Vagina (tissue), 2 donors: Measurements from ENCODE around the gene HLA-C. TPM values are rescaled to one million over a fixed set of nuclear protein-coding genes. Genes with fewer than 3 reads are reported as not detected.

Source experiments
- DNase-seq, 2 donors: peaks; one replicate each; pipeline ENCODE4 v3.0.0-alpha.2; 2017; ENCODE audit errors: extremely low spot score in 2 of 2
- H3K27ac ChIP-seq: fragments of 200-600 bp; sonication (generic); one replicate; pipeline ENCODE4 v1.5.1; 2019
- H3K27me3 ChIP-seq: fragments of 200-600 bp; sonication (generic); one replicate; pipeline ENCODE4 v1.5.1; 2019
- H3K36me3 ChIP-seq, 2 donors: fragments of 200-600 bp; sonication (generic); one replicate each; pipeline ENCODE4 v1.5.1; 2017 to 2019
- H3K4me1 ChIP-seq: fragments of 200-600 bp; sonication (generic); one replicate; pipeline ENCODE4 v1.5.1; 2019
- H3K4me3 ChIP-seq, 2 donors: fragments of 200-600 bp; sonication (generic); 1 replicate in 1 of 2; 2 replicates in 1 of 2; pipeline ENCODE4 v1.5.1; 2016 to 2019
- H3K9me3 ChIP-seq: fragments of 200-600 bp; sonication (generic); one replicate; pipeline ENCODE4 v1.5.1; 2019
- POLR2A ChIP-seq, 2 donors: fragments of 450-650 bp; IDR thresholded peaks; one replicate each; pipeline ENCODE4 v1.6.1; 2017; ENCODE audit warnings: antibody characterized with exemption in 2 of 2, mild to moderate bottlenecking in 2 of 2, moderate library complexity in 2 of 2
- POLR2AphosphoS5 ChIP-seq, 2 donors: sonication (generic); formaldehyde crosslinking; IDR thresholded peaks; one replicate each; pipeline ENCODE4 v1.9.0; 2017; ENCODE audit warnings: antibody characterized with exemption in 2 of 2, mild to moderate bottlenecking in 2 of 2, low read depth in 1 of 2; ENCODE audit not compliant: insufficient read depth in 1 of 2
- intact Hi-C: fragments of 100-400 bp; cut with DNase I; formaldehyde crosslinking; loops from one replicate; pipeline ENCODE4 v1.15.1; 2023
- total RNA-seq: library from RNA; depleted of rRNA; stranded (reverse); fragments of >200 nt; gene quantifications from one replicate; pipeline ENCODE4 v1.2.3, GENCODE V29; 2016
- TF ChIP-seq, protein P1 (sequence below), 3 experiments: fragments of 450-650 bp in 2 of 3; fragments of 200-600 bp in 1 of 3; sonication (generic) in 1 of 3; IDR thresholded peaks; one replicate each; pipeline ENCODE4 v1.5.1; 2017 to 2019; ENCODE audit warnings: antibody characterized with exemption in 3 of 3, mild to moderate bottlenecking in 2 of 3, moderate library complexity in 2 of 3

Gene HLA-C
- total RNA-seq, 1 donor from 2014 or later, result 639 TPM

DNA sequence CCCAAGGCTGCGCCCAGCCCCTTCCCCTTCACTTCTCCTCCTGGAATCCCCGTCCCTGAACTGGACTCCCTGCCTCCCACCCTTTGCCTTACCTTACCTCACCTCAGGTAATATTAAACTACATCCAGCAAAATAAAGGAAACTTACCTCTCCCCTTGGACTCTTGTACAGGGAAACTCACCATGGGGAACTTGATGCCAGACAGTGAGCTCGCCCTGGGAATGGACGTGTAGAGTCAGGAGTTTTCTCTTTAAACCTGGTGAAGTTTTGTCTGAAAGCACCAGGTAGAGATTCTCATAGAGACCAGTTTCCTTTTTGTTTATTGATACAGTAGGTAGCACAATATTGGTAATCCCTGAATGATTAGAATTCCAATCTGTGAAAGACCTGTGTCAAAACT, 544 bp upstream of the HLA-C start:
- TF ChIP-seq POLR2A (IDR thresholded peaks at IDR 0.05) (no peak), POLR2AphosphoS5 (IDR thresholded peaks at IDR 0.05; ENCODE audit: insufficient read depth in 1 of 2, low read depth in 1 of 2) (no peak)
- intact Hi-C loops, result no loop called here
- Histone ChIP-seq H3K4me3 (peak overlapping the region; percentile 49 to 86), H3K27me3 (no peaks in the 10 kb centered on the region), H3K36me3 (no peaks in the 10 kb centered on the region), H3K9me3 (no peaks in the 10 kb centered on the region), H3K27ac (peak overlapping the region; percentile 85), H3K4me1 (no peaks in the 10 kb centered on the region)
- DNase-seq, result no peak

DNA sequence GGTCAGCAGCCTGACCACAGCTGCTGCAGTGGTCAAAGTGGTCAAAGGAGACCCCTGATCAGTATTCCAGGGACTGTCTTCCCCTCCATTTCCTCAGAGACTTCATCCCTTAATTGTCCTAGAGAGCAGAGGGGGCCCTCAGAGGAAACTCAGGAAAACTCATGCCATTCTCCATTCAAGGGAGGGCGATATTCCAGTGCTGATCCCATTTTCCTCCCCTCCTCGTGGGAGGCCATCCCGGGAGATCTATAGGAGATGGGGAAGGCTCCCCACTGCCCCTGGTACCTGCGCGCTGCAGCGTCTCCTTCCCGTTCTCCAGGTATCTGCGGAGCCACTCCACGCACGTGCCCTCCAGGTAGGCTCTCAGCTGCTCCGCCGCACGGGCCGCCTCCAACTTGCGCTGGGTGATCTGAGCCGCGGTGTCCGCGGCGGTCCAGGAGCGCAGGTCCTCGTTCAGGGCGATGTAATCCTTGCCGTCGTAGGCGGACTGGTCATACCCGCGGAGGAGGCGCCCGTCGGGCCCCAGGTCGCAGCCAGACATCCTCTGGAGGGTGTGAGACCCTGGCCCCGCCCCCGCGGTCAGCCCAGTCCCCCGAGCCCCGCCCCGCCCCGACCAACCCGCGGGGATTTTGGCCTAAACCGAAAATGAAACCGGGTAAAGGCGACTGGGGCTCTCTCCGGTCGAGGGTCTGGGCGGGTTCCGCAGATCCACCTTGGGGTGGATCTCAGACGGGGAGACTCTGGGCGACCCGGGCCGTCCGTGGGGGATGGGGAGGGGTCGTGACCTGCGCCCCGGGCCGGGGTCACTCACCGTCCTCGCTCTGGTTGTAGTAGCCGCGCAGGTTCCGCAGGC, 878 bp downstream of the HLA-C start:
- Histone ChIP-seq H3K27me3 (no peaks in the 10 kb centered on the region), H3K27ac (peak overlapping the region; percentile 85), H3K4me1 (no peaks in the 10 kb centered on the region), H3K36me3 (no peaks in the 10 kb centered on the region), H3K4me3 (peak overlapping the region; percentile 49 to 86), H3K9me3 (no peaks in the 10 kb centered on the region)
- TF ChIP-seq POLR2AphosphoS5 (IDR thresholded peaks at IDR 0.05; ENCODE audit: insufficient read depth in 1 of 2, low read depth in 1 of 2), result no peak
- TF ChIP-seq POLR2A (IDR thresholded peaks at IDR 0.05), result peak in 1 of 2 donors; percentile 9
- TF ChIP-seq, protein P1, sequence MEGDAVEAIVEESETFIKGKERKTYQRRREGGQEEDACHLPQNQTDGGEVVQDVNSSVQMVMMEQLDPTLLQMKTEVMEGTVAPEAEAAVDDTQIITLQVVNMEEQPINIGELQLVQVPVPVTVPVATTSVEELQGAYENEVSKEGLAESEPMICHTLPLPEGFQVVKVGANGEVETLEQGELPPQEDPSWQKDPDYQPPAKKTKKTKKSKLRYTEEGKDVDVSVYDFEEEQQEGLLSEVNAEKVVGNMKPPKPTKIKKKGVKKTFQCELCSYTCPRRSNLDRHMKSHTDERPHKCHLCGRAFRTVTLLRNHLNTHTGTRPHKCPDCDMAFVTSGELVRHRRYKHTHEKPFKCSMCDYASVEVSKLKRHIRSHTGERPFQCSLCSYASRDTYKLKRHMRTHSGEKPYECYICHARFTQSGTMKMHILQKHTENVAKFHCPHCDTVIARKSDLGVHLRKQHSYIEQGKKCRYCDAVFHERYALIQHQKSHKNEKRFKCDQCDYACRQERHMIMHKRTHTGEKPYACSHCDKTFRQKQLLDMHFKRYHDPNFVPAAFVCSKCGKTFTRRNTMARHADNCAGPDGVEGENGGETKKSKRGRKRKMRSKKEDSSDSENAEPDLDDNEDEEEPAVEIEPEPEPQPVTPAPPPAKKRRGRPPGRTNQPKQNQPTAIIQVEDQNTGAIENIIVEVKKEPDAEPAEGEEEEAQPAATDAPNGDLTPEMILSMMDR (IDR thresholded peaks at IDR 0.05), result no peak
- DNase-seq, result no peak
- intact Hi-C loops, result no loop called here

DNA sequence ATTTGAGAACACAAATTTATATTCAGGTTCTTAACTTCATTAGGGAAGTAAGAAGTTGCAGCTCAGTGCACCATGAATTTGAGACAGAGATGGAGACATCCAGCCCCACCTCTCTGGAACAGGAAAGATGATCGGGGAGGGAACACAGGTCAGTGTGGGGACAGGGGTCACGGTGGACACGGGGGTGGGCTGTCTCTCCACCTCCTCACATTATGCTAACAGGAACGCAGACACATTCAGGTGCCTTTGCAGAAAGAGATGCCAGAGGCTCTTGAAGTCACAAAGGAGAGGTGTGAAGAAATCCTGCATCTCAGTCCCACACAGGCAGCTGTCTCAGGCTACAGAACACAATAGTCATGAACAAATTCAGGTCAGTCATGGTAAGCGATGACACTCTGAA, 3.1 kb downstream of the HLA-C start:
- intact Hi-C loops, result loop anchor here (5.0 kb wide), 1 partner anchor 83 kb away; no protein-coding TSS in a partner anchor
- no peak overlapping the region for H3K27ac ChIP-seq
- no peak overlapping the region for H3K4me3 ChIP-seq
- no peak for DNase-seq
- H3K36me3 ChIP-seq, result no peaks in the 10 kb centered on the region
- H3K4me1 ChIP-seq, result no peaks in the 10 kb centered on the region
- no peaks in the 10 kb centered on the region for H3K27me3 ChIP-seq
- no peak for TF ChIP-seq POLR2AphosphoS5 (IDR thresholded peaks at IDR 0.05; ENCODE audit: insufficient read depth in 1 of 2, low read depth in 1 of 2)
- TF ChIP-seq POLR2A (IDR thresholded peaks at IDR 0.05), result no peak
- TF ChIP-seq, protein P1 (IDR thresholded peaks at IDR 0.05), result no peak
- no peaks in the 10 kb centered on the region for H3K9me3 ChIP-seq

DNA sequence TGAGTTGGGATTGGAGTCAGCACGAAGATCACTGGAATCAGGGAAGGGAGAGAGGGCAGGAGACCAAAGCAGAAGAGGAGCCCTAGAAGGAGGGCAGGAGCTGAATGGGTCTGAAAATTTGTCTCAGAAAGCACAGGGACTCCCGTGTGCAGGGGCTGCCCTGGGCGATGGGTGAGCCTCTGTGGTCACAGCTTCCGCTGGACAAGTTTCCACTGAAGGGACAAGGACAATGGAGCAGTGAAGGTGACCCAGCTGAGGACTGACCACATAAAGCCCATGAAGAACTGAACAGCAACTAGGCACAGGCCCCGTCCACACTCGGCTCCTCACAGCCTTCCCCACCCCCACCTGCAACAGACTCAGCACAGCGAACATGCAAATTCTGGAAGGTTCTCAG, 3.5 kb downstream of the HLA-C start:
- Histone ChIP-seq H3K27me3 (no peaks in the 10 kb centered on the region), H3K27ac (no peak overlapping the region), H3K4me3 (no peak overlapping the region), H3K9me3 (no peaks in the 10 kb centered on the region), H3K4me1 (no peaks in the 10 kb centered on the region), H3K36me3 (no peaks in the 10 kb centered on the region)
- intact Hi-C loops, result loop anchor here (5.0 kb wide), 1 partner anchor 84 kb away; no protein-coding TSS in a partner anchor
- DNase-seq, result no peak
- TF ChIP-seq, protein P1 (IDR thresholded peaks at IDR 0.05), result no peak
- TF ChIP-seq POLR2A (IDR thresholded peaks at IDR 0.05), result no peak
- TF ChIP-seq POLR2AphosphoS5 (IDR thresholded peaks at IDR 0.05; ENCODE audit: insufficient read depth in 1 of 2, low read depth in 1 of 2), result no peak

DNA sequence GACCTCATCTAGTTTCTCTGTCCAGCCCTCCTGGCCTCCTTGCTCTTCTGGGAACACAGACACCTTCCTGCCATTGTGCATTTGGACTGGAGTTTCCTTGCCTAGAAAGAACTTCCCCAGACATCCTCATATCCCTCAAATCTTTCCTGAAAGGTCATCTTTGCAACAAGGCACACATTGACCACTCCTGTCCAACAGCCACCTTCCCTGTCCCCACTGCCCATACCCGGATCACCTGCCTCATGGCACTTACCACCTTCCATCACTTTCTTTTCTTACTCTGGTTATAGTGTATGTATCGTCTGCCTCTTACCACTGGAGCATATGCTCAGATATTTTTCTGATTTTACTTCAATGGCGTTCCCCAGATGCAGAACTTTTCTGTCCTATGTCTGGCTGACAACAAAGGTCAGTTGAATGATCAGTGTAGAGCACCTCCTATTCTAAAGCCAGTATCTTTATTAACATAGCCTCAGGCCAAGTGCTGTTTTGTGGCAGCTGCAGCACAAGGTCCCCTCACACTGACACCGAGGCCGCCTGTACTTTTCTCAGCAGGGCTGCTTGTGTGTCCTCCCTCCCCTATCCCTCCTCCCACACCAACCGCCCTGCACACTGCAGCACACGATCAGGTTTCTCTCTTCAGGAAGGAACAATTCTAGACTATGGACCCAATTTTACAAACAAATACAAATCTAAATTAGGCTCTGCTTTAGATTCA, 4.1 kb downstream of the HLA-C start:
- no peak for TF ChIP-seq POLR2AphosphoS5 (IDR thresholded peaks at IDR 0.05; ENCODE audit: insufficient read depth in 1 of 2, low read depth in 1 of 2)
- TF ChIP-seq POLR2A (IDR thresholded peaks at IDR 0.05), result no peak
- TF ChIP-seq, protein P1 (IDR thresholded peaks at IDR 0.05), result no peak
- H3K4me1 ChIP-seq, result no peaks in the 10 kb centered on the region
- H3K9me3 ChIP-seq, result no peaks in the 10 kb centered on the region
- H3K27me3 ChIP-seq, result no peaks in the 10 kb centered on the region
- intact Hi-C loops, result loop anchor here (5.0 kb wide), 1 partner anchor 84 kb away; no protein-coding TSS in a partner anchor
- H3K4me3 ChIP-seq, result no peak overlapping the region
- no peaks in the 10 kb centered on the region for H3K36me3 ChIP-seq
- H3K27ac ChIP-seq, result no peak overlapping the region
- no peak for DNase-seq
